ENCODE measurements around the gene LRRN2.
"Not testable (repeated sequence)": the region's sequence is repeated elsewhere in the genome, so short reads cannot be mapped to it uniquely, and the experiment has no call there.

Gene LRRN2

GRCh38 chr1:204711947-204712701 lies 26.6 kb upstream of the LRRN2 start:
- DNase-seq, result peak; percentile 97

DNA sequence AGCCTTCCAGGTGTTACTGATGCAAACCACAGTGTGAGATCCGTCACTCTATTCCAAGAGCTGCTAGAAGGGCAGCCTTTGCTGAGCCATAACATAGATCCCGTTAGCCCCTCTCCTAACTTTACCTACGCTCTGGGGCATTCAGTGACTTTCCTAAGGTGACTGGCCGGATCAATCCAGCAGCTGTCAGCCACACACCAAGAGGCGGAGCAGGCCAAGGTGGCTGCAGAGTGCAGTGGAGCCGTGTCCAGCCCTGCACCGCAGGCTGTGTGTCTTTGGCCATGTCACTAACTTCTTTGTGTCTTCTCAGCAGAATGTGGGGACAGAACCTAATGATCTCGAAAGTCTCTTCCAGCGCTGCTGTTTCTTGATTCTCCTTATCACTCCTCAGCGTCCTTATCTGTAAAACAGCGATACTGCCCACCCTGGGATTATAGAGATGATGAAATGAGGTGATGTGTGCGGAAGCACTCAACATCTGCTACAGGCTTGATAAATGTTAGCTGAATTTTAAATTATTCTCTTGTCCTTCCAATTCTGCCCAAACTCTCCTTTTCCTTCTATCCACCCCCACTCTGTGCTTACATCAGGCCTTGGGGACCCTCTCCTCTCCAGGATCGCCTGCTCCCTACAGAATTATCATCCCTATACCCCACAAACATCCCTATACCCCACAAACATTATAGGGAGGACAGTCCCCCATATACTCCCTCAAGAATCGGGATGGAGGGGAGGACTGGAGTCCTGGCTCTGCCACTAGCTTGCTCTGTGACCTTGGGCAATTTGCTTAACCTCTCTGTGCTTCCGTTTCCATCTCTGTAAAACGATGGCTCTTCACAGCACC lies 25.8 kb upstream of the LRRN2 start:
- no peak for DNase-seq

- no peak for DNase-seq
Observed at GRCh38 chr1:204709960-204710912, 24.7 kb upstream of the LRRN2 start.

DNA sequence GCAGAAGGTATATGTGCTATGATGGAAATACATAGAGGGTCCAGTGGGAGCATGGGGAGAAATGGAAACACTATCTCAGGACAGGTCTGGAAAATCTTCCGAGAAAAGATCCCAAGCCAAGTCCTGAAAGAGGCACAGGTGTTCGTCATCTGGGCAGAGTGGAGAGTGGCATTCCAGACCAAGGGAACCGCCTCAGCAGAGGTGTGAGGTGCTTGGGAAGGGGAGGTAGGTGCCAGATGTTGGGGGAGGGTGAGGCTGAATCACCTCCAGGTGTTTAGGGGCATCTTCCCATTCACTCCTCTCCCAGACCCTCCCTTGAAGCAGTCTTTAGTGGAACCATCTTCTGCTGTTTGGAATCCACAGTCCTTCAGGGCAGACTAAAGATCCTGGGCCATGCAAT lies 23.5 kb upstream of the LRRN2 start:
- DNase-seq, result no peak

DNA sequence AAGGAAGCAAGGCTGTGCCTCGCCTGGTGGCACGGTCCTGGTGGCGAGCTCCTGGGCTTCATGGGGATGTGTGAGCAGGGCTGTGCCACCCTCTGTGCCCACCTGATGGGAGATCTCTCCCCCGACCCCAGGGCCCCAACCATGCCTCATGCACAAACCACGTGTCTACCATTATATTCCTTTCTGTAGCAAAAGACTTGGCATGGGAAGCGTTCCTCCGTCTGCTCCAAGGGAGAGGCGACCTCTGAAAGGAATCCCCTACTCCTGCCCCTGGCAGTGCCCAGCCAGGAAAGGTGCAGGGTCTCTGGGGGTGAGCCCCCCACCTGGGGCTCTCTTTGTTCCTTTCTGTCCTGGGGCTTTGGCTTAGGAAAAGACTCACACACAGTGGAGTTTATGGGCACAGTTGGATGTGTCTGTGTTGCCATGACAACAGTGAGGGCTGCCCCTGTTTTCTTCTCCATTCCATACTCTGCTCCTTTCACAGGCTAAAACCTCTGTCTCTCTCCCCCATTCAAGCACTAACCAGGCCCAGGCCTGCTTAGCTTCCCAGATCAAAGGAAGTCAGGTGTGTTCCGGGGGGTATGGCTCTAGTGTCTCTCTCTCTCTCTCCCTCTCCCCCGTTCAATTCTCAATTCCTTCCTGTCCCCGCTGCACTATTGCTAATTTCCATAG lies 21.4 kb upstream of the LRRN2 start:
- no peak for DNase-seq

- DNase-seq, result no peak
Observed at GRCh38 chr1:204705888-204706837, 20.6 kb upstream of the LRRN2 start.

DNA sequence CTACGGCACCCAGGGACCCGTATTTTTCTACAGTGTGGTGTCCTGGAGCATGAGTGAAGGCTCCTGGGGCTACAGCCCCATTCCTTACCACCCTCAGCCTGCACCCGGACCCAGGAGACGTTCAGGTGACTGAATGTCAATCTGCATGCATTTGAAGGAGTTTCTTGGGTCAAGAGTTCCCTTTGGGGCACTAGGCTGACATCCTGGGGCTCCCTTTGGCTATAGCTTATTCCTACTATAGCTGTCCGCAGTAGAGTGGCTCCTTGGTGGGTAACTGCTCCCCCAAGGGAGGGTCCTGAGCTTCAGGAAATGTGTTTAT lies 19.9 kb upstream of the LRRN2 start:
- DNase-seq, result no peak

- DNase-seq, result no peak
Observed at GRCh38 chr1:204704794-204705492, 19.4 kb upstream of the LRRN2 start.

- DNase-seq, result no peak
Observed at GRCh38 chr1:204703826-204704612, 18.5 kb upstream of the LRRN2 start.

GRCh38 chr1:204703268-204703664 lies 17.7 kb upstream of the LRRN2 start:
- DNase-seq, result no peak

- no peak for DNase-seq
Observed at GRCh38 chr1:204702552-204703267, 17.2 kb upstream of the LRRN2 start.

DNA sequence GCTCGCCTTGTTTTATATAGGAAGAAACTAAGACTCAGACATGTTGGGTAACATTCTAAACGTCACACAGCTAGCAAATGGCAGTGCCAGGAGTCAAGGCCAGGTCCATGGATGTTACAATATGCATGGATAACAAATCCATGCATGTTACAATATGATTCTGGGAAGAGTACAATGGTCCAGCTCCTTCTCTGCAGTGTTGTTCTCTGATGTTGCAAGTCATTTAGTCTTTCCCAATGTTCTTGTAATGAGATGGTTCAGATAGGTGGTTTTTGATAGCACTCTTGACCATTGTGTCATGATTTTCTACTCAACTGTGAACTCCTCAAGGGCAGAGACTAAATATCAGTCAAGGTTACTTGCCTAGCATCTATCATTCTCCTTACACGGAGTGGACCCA lies 15.7 kb upstream of the LRRN2 start:
- no peak for DNase-seq

DNA sequence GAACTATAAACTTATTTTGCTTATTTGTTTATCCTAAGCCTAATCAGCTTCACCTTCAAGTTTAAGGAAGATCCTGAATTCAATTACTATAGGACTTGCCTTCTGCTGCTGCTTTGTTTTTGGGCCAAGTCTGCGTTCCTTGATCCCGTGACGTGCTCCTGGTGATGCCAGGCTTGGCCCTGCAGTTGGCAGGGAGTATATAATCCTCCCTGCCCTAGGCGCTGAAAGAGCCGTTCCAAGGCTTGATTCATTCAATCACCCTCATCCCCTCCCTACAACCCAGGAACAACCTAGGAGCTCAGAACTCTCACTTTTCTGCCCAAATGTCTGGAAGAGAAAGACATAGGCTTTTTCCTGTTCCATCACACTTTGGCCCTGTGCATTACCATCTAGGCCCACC lies 12.4 kb upstream of the LRRN2 start:
- DNase-seq, result no peak

- DNase-seq, result no peak
Observed at GRCh38 chr1:204696606-204697005, 11.1 kb upstream of the LRRN2 start.

DNA sequence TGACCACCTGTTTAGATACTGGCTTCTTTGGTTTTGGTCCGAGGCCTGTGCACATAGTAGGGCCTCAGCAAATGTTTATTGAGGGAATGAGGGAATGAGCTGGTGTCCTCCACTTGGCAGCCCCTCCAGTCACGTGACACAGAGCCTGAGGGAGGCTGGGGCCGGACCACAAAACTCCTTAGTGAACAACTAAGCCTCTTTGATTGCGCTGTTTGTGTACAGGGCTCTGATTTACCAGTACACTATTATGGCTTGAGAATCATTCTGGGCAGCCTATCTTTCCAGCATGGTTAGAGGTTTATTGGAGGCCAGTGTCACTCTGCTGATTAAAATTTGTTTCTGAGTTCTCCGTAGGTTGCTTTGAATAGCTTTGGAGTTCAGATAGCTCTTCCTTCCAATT lies 10.2 kb upstream of the LRRN2 start:
- no peak for DNase-seq

- DNase-seq, result no peak
Observed at GRCh38 chr1:204694145-204694544, 8.6 kb upstream of the LRRN2 start.

DNA sequence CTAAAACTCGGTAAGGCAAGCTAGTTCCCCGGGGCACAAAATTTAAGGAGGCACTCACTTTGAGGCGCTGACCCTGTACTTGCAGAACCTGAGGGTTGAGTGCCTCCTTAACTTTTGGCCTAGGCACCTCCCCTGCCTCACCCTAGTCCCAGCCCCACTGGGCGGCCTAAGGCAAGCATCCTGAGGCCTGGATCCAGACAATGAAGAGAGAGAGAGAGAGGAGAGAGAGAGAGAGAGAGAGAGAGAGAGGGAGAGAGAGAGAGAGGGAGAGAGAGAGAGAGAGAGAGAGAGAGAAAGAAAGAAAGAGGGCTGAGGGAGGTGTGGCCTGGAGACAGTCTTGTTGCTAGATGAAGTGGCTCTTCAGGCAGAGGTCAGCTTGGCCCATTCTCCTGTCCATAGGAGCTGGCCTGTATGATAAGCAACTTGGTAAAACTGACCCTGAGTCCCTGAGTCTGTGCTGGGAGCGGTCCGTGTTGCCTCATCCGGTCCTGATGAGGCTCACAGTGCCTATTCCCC lies 7.4 kb upstream of the LRRN2 start:
- no peak for DNase-seq

GRCh38 chr1:204692325-204692840 lies 6.8 kb upstream of the LRRN2 start:
- DNase-seq, result no peak

- DNase-seq, result not testable (repeated sequence)
Observed at GRCh38 chr1:204691328-204691730, 5.8 kb upstream of the LRRN2 start.
